Natural killer cell treated with Interleukin-12 subunit alpha and Interleukin-12 subunit beta and Interleukin-15 and Interleukin-18, amount 100 ng/mL, for 72 hours (primary cell): ENCODE data around the gene NEURL1B. TPM values are rescaled to one million over a fixed set of nuclear protein-coding genes. Genes with fewer than 3 reads are reported as not detected.
"Not testable (repeated sequence)": the region's sequence is repeated elsewhere in the genome, so short reads cannot be mapped to it uniquely, and the experiment has no call there.

ENCODE experiments used
- ATAC-seq, 2 donors: fragments of 150-1000 bp; cut with Tn5 transposase in 1 of 2; sonication (Bioruptor Pico), chemical (Tn5 transposase) in 1 of 2; 2 replicates each; pipeline ENCODE4 v1.10.0; 2021
- DNase-seq: peaks from one replicate; pipeline ENCODE4 v3.0.0; 2022; ENCODE audit warnings: low spot score
- H3K27ac Mint-ChIP-seq, 2 donors: 1 replicate in 1 of 2; 2 replicates in 1 of 2; pipeline ENCODE4 v1.8.0; 2022; ENCODE audit warnings: mixed read lengths in 2 of 2, mild to moderate bottlenecking in 1 of 2, moderate library complexity in 1 of 2
- H3K27me3 Mint-ChIP-seq, 2 donors: 1 replicate in 1 of 2; 2 replicates in 1 of 2; pipeline ENCODE4 v1.8.0; 2022; ENCODE audit warnings: mixed read lengths in 2 of 2
- H3K36me3 Mint-ChIP-seq: one replicate; pipeline ENCODE4 v1.8.0; 2022; ENCODE audit warnings: mixed read lengths
- H3K4me1 Mint-ChIP-seq, 2 donors: 1 replicate in 1 of 2; 2 replicates in 1 of 2; pipeline ENCODE4 v1.8.0; 2022; ENCODE audit warnings: low read depth in 2 of 2, mixed read lengths in 2 of 2, mild to moderate bottlenecking in 1 of 2
- H3K4me3 Mint-ChIP-seq: one replicate; pipeline ENCODE4 v1.8.0; 2022; ENCODE audit warnings: mixed read lengths
- H3K9me3 Mint-ChIP-seq: 2 replicates; pipeline ENCODE4 v1.8.0; 2022; ENCODE audit warnings: mixed read lengths
- total RNA-seq, 2 donors: library from RNA; stranded (reverse); gene quantifications; one replicate each; pipeline ENCODE4 v1.2.3, GENCODE V29; 2022

Gene NEURL1B
- total RNA-seq, 2 donors from 2014 or later, result 0.14 to 0.36 TPM

DNA sequence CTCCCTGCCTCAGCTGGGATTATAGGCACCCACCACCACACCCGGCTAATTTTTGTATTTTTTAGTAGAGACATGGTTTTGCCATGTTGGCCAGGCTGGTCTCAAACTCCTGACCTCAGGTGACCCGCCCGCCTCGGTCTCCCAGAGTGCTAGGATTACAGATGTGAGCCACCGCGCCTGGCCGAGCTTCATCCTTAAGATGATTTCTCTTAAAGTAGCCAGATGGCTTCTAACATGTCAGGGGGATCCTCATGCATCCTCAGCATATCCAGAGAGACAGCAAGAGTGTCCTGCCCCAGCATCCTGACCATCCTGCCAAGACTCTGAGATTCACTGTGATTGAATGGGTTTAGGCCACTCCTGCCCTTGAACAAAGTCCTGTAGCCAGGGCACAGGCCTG lies 39.5 kb upstream of the NEURL1B start:
- not testable (repeated sequence) for H3K4me1 Mint-ChIP-seq, DNase-seq, ATAC-seq, H3K36me3 Mint-ChIP-seq, H3K9me3 Mint-ChIP-seq, H3K4me3 Mint-ChIP-seq, H3K27ac Mint-ChIP-seq
- peaks cover 6 to 26% of the 10 kb centered on the region in 2 donors for H3K27me3 Mint-ChIP-seq

DNA sequence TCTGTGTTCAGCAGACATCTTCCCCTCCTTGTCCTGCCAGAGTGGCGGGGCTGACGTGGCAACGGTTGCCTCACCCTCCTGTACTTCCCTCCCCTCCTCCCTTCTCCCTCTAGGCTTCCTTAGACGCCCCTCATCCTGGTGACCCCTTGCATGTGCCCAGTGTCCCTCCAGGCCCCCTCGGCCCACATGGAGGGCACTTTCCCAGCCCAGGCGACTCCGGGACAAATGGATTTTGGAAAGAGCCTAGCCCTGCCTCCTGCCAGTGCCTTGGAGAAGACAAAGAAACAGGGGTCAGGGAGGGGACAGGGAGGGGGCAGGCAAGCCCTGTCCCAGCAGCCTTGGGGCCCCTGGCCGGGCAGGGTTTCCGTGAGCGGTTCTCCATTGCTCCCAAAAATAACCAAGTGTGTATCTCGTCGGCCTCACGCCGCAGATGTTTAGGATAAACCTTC lies 38.3 kb upstream of the NEURL1B start:
- peaks cover 12 to 29% of the 10 kb centered on the region in 2 donors for H3K27me3 Mint-ChIP-seq
- no peak overlapping the region for H3K27ac Mint-ChIP-seq
- no peaks in the 10 kb centered on the region for H3K36me3 Mint-ChIP-seq
- H3K4me3 Mint-ChIP-seq, result no peak overlapping the region
- DNase-seq, result peak; percentile 54
- H3K4me1 Mint-ChIP-seq, result no peaks in the 10 kb centered on the region
- ATAC-seq, result no peak
- no peaks in the 10 kb centered on the region for H3K9me3 Mint-ChIP-seq

DNA sequence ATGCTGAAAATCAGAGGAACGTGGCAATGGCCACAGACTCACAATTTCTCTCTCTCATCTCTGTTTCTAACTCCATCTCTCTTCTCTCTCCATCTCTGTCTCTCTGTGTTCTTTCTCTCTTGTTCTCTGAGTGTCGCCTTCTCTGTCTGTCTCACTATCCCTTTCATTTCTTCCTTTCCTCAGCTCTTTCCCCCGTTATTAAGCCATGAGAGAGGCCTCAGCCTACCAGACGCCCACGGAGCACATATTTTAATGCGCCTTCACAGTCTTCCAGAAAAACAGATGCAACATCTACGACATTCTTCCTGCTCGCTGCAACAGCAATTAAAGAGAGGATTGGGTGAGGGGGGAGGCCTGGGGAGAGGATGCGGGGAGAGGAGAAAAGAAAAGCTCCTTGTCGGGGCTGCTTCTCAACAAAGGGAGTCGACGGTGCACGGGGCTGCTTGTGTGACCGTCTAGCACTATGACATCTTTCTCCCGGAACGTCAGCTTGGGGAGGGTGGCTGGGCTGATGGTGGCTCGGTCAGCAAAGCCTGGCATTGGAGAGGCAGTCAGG lies 37.7 kb upstream of the NEURL1B start:
- no peak overlapping the region for H3K4me3 Mint-ChIP-seq
- DNase-seq (peak; percentile 34), ATAC-seq (no peak)
- no peaks in the 10 kb centered on the region for H3K9me3 Mint-ChIP-seq
- H3K4me1 Mint-ChIP-seq, result no peaks in the 10 kb centered on the region
- H3K27me3 Mint-ChIP-seq, result peaks cover 14 to 33% of the 10 kb centered on the region in 2 donors
- H3K27ac Mint-ChIP-seq, result no peak overlapping the region
- H3K36me3 Mint-ChIP-seq, result no peaks in the 10 kb centered on the region

DNA sequence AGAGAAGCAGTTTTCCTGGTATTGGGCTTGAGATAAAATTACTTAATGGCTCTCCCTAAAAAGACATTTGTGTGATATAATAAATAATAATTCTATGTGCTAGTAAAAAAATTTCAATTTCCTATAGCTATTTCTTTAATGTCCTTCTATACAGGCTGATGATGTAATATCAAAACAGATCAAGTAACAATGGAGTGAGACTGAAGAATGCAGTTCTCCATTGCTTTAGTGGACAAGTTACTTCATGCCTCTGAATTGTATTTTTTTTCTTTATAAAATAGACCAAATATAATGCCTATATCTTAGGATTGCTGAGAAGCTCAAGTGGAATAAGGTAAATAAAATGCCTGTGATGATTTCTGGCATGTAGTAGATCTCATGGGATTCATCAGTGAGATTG lies 35.6 kb upstream of the NEURL1B start:
- no peak overlapping the region for H3K27ac Mint-ChIP-seq
- H3K4me3 Mint-ChIP-seq, result no peak overlapping the region
- DNase-seq (no peak), ATAC-seq (no peak)
- H3K36me3 Mint-ChIP-seq, result no peaks in the 10 kb centered on the region
- peaks cover 17 to 34% of the 10 kb centered on the region in 2 donors for H3K27me3 Mint-ChIP-seq
- H3K4me1 Mint-ChIP-seq, result no peaks in the 10 kb centered on the region
- H3K9me3 Mint-ChIP-seq, result no peaks in the 10 kb centered on the region

DNA sequence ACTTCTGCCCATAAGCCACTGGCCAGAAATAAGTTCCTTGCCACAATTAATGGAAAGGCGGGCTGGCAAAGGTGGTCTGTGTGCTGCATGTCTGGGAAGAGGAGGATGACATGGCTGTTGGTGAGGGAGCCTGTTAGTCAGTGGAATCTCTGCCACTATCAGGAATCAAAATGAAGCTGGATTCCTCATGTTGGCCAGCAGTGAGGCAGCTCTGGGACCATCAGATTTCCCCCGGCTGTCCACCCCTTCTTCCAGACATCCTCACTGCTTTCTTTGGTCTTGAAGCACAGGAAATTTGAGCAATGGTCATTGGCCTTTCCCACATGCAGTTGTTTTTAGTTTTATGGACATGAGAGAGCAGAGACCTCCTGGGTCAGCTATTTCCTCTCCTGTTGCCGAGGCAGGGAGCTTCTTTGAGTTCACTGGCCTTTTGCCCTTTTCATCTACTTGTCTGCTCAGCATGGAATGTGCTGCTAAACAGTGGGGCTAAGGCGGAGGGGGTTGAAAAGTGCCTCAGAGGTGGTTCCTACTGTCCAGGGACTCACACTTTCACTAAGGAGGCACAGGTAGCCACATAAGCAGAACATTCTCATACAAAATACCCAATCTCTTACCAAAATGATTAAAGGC lies 34.8 kb upstream of the NEURL1B start:
- H3K27me3 Mint-ChIP-seq, result peaks cover 17 to 40% of the 10 kb centered on the region in 2 donors
- ATAC-seq, result no peak
- no peak overlapping the region for H3K4me3 Mint-ChIP-seq
- no peaks in the 10 kb centered on the region for H3K36me3 Mint-ChIP-seq
- no peaks in the 10 kb centered on the region for H3K9me3 Mint-ChIP-seq
- peak; percentile 2 for DNase-seq
- no peaks in the 10 kb centered on the region for H3K4me1 Mint-ChIP-seq
- no peak overlapping the region for H3K27ac Mint-ChIP-seq

DNA sequence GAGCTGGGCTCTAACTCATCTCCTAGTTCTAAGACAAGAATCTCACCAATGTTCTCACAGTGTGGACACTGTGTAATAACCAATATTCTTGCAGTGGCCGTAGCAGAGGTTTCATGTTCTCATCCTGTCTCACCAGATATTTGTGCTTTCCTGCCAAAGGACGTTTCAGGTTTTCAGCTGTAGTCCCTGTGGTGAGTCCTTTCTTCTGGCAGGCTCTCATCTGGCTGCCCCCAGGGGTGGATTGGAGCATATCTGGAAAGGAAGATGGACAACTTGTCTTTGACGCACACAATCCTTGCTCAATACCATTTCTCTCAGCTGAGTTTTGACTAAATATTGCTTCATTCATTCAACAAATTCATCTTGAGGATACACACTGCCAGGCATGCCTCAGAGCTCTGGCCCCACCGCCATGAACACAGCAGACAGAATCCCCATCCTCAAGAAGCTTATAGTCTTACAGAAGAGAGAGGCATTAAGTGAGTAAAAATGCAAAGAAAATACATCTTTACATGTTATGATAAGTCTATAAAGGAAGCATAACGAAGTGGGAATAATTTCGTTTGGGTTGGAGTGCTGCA lies 33.8 kb upstream of the NEURL1B start:
- H3K4me1 Mint-ChIP-seq, result no peaks in the 10 kb centered on the region
- ATAC-seq (no peak), DNase-seq (no peak)
- no peak overlapping the region for H3K4me3 Mint-ChIP-seq
- no peak overlapping the region for H3K27ac Mint-ChIP-seq
- no peaks in the 10 kb centered on the region for H3K9me3 Mint-ChIP-seq
- peaks cover 20 to 43% of the 10 kb centered on the region in 2 donors for H3K27me3 Mint-ChIP-seq
- no peaks in the 10 kb centered on the region for H3K36me3 Mint-ChIP-seq

DNA sequence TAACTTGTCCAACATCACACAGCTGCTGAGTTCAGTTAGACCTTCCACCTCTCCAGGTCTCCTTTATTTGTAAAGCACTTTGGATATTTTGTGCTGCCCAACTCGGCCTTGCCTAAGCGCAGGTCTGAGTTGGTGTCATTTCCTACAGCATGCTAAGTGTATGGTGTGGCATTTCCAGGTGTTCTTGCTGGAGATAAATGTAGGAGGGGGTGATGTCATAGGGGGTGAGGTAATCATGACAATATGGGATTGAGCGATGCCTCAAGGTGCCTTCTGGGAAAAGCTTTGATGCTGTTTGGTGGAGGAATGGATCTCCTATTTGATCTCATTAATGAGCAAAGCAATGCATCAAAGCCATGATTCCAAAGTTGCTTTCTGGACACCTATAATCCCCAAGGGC lies 32.3 kb upstream of the NEURL1B start:
- Mint-ChIP-seq H3K4me1 (no peaks in the 10 kb centered on the region), H3K36me3 (no peaks in the 10 kb centered on the region), H3K9me3 (no peaks in the 10 kb centered on the region), H3K27me3 (peaks cover 19 to 46% of the 10 kb centered on the region in 2 donors), H3K27ac (no peak overlapping the region), H3K4me3 (no peak overlapping the region)
- no peak for ATAC-seq
- DNase-seq, result peak; percentile 13

DNA sequence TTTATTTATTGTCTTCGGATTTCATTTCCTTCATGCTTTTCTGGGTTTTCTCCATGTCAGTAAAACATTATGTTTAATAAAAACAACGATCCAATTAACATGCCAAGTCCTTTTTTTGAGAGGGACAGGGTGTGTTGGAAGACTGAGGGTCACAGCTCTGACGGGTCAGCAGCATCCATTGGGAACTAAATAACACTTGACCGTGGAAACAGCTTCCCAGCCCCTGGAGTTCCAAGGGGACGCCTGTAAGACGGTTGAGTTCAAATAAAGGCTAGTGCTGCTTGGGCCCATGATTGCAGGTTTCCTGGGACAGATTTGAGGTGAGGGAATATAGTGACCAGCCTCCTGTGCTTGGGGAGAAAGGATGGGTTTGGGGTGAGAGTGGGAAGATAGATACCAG lies 30.4 kb upstream of the NEURL1B start:
- no peak for ATAC-seq
- no peak overlapping the region for H3K4me3 Mint-ChIP-seq
- H3K36me3 Mint-ChIP-seq, result no peaks in the 10 kb centered on the region
- H3K4me1 Mint-ChIP-seq, result no peaks in the 10 kb centered on the region
- peaks cover 19 to 48% of the 10 kb centered on the region in 2 donors for H3K27me3 Mint-ChIP-seq
- no peak overlapping the region for H3K27ac Mint-ChIP-seq
- DNase-seq, result peak; percentile 15
- no peaks in the 10 kb centered on the region for H3K9me3 Mint-ChIP-seq

DNA sequence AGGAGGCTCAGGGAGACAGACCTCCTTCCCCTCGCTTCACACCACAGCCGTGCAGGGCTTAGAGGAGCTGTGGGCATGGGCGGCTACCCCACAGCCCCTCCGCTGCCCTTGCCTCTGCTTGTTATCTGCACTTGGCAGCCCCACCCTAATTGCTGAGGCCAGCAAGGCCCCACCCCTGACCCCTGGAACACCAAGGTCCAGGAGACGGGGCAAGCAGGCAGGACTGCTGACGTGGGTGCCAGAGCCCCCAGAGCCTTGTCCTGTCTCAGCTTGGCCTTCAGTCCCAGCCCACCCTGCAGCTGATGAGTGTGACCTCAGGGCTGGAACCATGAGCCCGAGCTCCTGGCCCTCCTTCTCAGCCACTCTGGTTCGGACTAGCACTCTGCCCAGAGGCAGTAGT lies 29.1 kb upstream of the NEURL1B start:
- H3K27ac Mint-ChIP-seq, result no peak overlapping the region
- peak in 1 of 2 donors; percentile 52 for ATAC-seq
- no peaks in the 10 kb centered on the region for H3K4me1 Mint-ChIP-seq
- H3K27me3 Mint-ChIP-seq, result peaks cover 14 to 38% of the 10 kb centered on the region in 2 donors
- no peaks in the 10 kb centered on the region for H3K36me3 Mint-ChIP-seq
- peak; percentile 15 for DNase-seq
- H3K9me3 Mint-ChIP-seq, result no peaks in the 10 kb centered on the region
- no peak overlapping the region for H3K4me3 Mint-ChIP-seq

DNA sequence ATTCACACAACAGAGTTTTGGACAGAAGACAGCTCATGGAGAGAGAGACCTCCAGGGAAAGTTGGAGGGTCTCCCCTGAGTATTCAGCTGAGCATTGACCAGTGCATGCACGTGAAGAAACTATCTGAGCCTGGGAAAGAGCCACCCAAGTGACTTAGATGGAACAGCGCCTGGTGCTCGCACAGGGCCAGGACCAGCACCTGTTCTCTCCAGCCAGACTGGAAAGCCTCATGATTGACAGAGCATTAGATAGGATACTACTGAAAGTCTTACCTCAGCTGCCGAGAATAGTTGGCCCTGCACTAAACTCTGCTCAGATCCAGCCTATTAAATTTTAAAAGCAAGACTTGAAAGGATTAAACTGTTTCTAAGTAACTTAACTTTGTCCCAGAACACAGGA lies 28.3 kb upstream of the NEURL1B start:
- H3K27ac Mint-ChIP-seq, result no peak overlapping the region
- DNase-seq, result no peak
- ATAC-seq, result peak in 1 of 2 donors; percentile 17
- H3K4me1 Mint-ChIP-seq, result no peaks in the 10 kb centered on the region
- no peak overlapping the region for H3K4me3 Mint-ChIP-seq
- H3K9me3 Mint-ChIP-seq, result no peaks in the 10 kb centered on the region
- H3K27me3 Mint-ChIP-seq, result peaks cover 11 to 33% of the 10 kb centered on the region in 2 donors
- no peaks in the 10 kb centered on the region for H3K36me3 Mint-ChIP-seq

DNA sequence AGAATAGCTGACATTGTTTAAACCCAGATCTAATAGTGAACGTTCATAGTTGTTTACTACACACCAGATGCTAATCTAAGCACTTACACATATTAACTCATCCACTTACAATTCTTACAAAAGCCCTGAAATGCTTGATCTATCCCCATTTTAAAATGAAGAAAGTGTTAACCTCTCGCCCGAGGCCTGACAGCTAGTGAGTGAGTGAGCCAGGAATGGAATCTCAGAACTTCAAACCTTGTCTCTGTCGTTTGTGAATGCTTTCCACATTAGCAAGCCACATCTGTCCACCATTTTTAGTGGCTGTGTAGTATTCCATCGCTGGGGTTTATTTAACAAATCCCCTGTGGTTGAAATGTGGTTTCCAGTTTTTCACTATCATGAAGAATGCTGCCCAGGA lies 24.9 kb upstream of the NEURL1B start:
- no peak overlapping the region for H3K4me3 Mint-ChIP-seq
- H3K4me1 Mint-ChIP-seq, result no peaks in the 10 kb centered on the region
- H3K27ac Mint-ChIP-seq, result no peak overlapping the region
- H3K9me3 Mint-ChIP-seq, result no peaks in the 10 kb centered on the region
- peaks cover 5 to 22% of the 10 kb centered on the region in 2 donors for H3K27me3 Mint-ChIP-seq
- H3K36me3 Mint-ChIP-seq, result no peaks in the 10 kb centered on the region
- no peak for ATAC-seq
- no peak for DNase-seq

DNA sequence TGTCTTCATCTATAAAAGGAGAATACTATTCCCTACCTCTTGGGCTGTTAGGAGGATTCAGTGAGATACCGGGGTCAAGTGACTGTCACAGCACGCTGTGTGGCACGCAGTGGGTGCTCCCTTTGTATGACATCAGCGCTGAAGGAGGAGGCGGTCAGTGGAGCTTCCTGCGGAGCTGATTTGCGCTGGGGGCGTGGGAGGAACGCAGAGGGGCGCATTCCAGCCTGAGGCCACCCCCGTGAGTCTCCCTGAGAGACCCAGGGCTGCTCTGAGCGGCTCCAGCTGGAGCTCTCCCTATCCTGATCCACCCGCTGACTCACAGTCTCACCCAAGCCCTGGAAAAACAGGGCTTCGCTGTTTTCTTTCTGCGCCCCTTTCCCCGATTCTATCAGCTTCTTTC lies 24.3 kb upstream of the NEURL1B start:
- Mint-ChIP-seq H3K27me3 (peaks cover 5 to 21% of the 10 kb centered on the region in 2 donors), H3K36me3 (no peaks in the 10 kb centered on the region), H3K9me3 (no peaks in the 10 kb centered on the region), H3K4me1 (no peaks in the 10 kb centered on the region), H3K4me3 (no peak overlapping the region), H3K27ac (no peak overlapping the region)
- no peak for DNase-seq
- ATAC-seq, result peak in 1 of 2 donors; percentile 46

DNA sequence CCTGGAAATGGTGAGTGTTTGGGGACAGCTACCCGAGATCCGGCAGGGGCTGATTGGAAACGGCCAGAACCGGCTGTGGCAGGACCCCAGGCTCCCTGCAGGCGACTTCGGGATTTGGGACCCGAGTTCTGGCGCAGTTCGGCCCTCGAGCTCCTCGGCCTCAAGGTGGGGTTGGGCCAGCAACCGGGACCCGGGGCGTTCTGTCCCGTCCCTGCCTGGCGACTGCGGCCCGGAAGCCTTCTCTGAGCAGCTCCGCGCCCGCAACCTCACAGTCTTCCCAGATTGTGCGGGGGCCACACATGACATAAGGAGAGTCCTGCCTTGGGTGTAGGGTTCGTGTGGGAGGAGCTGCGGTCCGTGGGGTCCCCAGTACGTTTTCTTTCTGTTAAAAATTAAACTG lies 23.2 kb upstream of the NEURL1B start:
- ATAC-seq, result no peak

DNA sequence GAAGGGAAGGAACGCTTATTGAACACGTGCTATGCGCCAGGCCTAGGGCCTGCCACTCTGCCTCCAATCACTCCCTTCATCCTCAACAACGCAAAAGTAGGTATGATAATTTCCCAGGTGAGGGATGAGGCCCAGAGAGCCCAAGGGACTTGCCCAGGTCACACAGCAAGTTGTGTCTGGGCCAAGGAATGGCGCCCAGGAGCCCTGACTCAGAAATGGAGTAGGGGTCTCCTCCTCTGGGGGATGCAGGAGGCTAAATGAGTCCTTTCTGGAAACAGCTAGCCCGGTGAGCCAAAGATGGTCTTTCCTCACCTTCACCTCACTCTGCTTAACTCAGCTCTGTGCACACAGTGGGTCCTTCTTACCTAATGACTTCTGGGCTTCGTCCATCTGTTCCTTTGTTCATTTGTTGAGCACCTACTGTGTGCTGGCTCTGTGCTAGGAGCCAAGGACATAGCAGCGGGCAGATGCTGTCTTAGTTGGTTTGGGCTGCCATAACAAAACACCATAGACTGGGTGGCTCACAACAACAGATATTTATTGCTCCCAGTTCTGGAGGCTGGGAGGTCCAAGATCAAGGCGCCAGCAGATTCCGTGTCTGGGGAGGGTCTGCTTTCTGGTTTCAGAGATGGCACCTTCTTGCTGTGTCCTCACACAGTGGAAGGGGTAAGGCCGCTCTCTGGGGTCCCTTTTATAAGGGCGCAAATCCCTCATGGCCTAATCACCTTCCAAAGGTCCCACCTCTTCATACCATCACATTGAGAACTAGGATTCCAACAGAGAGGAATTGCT lies 22.3 kb upstream of the NEURL1B start:
- H3K36me3 Mint-ChIP-seq, result no peaks in the 10 kb centered on the region
- H3K4me1 Mint-ChIP-seq, result no peaks in the 10 kb centered on the region
- H3K27ac Mint-ChIP-seq, result no peak overlapping the region
- peak; percentile 28 for DNase-seq
- H3K4me3 Mint-ChIP-seq, result no peak overlapping the region
- no peak for ATAC-seq
- H3K9me3 Mint-ChIP-seq, result no peaks in the 10 kb centered on the region
- H3K27me3 Mint-ChIP-seq, result peaks cover 0 to 8% of the 10 kb centered on the region in 2 donors

More for the DNA sequence above, 23.2 kb upstream of the NEURL1B start:
- Mint-ChIP-seq H3K4me1 (no peaks in the 10 kb centered on the region), H3K27ac (no peak overlapping the region), H3K4me3 (no peak overlapping the region), H3K36me3 (no peaks in the 10 kb centered on the region), H3K27me3 (peaks cover 0 to 14% of the 10 kb centered on the region in 2 donors), H3K9me3 (no peaks in the 10 kb centered on the region)
- peak; percentile 37 for DNase-seq
